Activated CD8-positive, alpha-beta memory T cell treated with anti-CD3 and anti-CD28 coated beads for 24 hours (primary cell): ENCODE results near the gene CCR5AS.
A peak's percentile ranks its signal among the peaks of the same experiment; 100 is the strongest.

Experiments
- DNase-seq: peaks from one replicate; pipeline ENCODE4 v3.0.0-alpha.2; 2020

CCR5AS gene

DNA sequence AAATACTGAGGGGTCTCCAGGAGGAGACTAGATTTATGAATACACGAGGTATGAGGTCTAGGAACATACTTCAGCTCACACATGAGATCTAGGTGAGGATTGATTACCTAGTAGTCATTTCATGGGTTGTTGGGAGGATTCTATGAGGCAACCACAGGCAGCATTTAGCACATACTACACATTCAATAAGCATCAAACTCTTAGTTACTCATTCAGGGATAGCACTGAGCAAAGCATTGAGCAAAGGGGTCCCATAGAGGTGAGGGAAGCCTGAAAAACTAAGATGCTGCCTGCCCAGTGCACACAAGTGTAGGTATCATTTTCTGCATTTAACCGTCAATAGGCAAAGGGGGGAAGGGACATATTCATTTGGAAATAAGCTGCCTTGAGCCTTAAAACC lies 31.6 kb downstream of the CCR5AS start:
- no peak for DNase-seq

DNA sequence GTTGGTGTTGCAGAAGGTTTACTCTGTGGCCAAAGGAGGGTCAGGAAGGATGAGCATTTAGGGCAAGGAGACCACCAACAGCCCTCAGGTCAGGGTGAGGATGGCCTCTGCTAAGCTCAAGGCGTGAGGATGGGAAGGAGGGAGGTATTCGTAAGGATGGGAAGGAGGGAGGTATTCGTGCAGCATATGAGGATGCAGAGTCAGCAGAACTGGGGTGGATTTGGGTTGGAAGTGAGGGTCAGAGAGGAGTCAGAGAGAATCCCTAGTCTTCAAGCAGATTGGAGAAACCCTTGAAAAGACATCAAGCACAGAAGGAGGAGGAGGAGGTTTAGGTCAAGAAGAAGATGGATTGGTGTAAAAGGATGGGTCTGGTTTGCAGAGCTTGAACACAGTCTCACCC lies 32.1 kb downstream of the CCR5AS start:
- no peak for DNase-seq

DNA sequence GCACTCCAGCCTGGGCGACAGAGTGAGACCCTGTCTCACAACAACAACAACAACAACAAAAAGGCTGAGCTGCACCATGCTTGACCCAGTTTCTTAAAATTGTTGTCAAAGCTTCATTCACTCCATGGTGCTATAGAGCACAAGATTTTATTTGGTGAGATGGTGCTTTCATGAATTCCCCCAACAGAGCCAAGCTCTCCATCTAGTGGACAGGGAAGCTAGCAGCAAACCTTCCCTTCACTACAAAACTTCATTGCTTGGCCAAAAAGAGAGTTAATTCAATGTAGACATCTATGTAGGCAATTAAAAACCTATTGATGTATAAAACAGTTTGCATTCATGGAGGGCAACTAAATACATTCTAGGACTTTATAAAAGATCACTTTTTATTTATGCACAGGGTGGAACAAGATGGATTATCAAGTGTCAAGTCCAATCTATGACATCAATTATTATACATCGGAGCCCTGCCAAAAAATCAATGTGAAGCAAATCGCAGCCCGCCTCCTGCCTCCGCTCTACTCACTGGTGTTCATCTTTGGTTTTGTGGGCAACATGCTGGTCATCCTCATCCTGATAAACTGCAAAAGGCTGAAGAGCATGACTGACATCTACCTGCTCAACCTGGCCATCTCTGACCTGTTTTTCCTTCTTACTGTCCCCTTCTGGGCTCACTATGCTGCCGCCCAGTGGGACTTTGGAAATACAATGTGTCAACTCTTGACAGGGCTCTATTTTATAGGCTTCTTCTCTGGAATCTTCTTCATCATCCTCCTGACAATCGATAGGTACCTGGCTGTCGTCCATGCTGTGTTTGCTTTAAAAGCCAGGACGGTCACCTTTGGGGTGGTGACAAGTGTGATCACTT lies 34.1 kb downstream of the CCR5AS start:
- peak; percentile 32 for DNase-seq

DNA sequence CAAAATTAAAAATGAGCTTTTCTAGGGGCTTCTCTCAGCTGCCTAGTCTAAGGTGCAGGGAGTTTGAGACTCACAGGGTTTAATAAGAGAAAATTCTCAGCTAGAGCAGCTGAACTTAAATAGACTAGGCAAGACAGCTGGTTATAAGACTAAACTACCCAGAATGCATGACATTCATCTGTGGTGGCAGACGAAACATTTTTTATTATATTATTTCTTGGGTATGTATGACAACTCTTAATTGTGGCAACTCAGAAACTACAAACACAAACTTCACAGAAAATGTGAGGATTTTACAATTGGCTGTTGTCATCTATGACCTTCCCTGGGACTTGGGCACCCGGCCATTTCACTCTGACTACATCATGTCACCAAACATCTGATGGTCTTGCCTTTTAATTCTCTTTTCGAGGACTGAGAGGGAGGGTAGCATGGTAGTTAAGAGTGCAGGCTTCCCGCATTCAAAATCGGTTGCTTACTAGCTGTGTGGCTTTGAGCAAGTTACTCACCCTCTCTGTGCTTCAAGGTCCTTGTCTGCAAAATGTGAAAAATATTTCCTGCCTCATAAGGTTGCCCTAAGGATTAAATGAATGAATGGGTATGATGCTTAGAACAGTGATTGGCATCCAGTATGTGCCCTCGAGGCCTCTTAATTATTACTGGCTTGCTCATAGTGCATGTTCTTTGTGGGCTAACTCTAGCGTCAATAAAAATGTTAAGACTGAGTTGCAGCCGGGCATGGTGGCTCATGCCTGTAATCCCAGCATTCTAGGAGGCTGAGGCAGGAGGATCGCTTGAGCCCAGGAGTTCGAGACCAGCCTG lies 35.1 kb downstream of the CCR5AS start:
- peak; percentile 58 for DNase-seq

DNA sequence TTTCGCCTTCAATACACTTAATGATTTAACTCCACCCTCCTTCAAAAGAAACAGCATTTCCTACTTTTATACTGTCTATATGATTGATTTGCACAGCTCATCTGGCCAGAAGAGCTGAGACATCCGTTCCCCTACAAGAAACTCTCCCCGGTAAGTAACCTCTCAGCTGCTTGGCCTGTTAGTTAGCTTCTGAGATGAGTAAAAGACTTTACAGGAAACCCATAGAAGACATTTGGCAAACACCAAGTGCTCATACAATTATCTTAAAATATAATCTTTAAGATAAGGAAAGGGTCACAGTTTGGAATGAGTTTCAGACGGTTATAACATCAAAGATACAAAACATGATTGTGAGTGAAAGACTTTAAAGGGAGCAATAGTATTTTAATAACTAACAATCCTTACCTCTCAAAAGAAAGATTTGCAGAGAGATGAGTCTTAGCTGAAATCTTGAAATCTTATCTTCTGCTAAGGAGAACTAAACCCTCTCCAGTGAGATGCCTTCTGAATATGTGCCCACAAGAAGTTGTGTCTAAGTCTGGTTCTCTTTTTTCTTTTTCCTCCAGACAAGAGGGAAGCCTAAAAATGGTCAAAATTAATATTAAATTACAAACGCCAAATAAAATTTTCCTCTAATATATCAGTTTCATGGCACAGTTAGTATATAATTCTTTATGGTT lies 35.9 kb downstream of the CCR5AS start, which contains the start of gene CCR5:
TSS of gene CCR5 (plus strand) at position 108 of the 680 bp plus-strand sequence. CDS start 1,957 bp downstream, outside the sequence.
- peak; percentile 47 for DNase-seq

DNA sequence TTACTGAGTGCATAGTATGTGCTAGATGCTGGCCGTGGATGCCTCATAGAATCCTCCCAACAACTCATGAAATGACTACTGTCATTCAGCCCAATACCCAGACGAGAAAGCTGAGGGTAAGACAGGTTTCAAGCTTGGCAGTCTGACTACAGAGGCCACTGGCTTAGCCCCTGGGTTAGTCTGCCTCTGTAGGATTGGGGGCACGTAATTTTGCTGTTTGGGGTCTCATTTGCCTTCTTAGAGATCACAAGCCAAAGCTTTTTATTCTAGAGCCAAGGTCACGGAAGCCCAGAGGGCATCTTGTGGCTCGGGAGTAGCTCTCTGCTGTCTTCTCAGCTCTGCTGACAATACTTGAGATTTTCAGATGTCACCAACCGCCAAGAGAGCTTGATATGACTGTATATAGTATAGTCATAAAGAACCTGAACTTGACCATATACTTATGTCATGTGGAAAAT lies 37.2 kb downstream of the CCR5AS start:
- DNase-seq = peak; percentile 82

DNA sequence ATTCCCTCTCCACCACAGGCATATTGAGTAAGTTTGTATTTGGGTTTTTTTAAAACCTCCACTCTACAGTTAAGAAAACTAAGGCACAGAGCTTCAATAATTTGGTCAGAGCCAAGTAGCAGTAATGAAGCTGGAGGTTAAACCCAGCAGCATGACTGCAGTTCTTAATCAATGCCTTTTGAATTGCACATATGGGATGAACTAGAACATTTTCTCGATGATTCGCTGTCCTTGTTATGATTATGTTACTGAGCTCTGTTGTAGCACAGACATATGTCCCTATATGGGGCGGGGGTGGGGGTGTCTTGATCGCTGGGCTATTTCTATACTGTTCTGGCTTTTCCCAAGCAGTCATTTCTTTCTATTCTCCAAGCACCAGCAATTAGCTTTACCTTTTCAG lies 37.7 kb downstream of the CCR5AS start:
- DNase-seq = peak; percentile 40

DNA sequence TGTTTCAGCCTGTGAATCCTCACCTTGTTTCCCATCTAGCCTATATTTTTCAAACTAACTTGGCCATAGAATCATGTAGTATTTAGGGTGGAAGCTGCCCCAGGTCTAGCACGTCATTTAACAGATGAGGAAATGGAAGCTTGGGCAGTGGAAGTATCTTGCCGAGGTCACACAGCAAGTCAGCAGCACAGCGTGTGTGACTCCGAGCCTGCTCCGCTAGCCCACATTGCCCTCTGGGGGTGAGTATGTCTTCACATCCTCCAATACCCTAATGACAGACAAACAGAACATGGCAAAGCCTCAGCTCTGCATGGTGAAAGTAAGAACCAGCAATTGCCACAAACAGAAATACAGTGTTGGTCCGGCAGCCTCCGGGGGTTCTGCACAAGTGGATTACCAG lies 38.3 kb downstream of the CCR5AS start:
- peak; percentile 79 for DNase-seq

DNA sequence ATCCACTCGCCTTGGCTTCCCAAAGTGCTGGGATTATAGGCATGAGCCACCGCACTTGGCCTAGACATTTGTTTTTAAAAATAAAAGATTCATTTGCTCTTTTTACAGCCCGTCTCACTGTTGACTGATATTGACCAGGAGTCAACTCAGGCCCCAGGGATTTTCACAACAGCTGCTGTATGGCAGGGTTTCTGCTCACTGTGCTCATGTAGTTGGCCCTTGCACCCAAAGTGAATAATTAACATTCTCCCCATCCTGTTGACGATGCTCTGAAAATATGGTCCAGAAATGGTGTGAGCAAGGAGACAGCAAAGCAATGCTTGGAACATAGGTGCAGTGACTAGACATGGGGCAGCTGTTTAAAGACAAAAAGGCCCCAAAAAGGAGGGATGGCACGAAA lies 39.1 kb downstream of the CCR5AS start:
- no peak for DNase-seq

DNA sequence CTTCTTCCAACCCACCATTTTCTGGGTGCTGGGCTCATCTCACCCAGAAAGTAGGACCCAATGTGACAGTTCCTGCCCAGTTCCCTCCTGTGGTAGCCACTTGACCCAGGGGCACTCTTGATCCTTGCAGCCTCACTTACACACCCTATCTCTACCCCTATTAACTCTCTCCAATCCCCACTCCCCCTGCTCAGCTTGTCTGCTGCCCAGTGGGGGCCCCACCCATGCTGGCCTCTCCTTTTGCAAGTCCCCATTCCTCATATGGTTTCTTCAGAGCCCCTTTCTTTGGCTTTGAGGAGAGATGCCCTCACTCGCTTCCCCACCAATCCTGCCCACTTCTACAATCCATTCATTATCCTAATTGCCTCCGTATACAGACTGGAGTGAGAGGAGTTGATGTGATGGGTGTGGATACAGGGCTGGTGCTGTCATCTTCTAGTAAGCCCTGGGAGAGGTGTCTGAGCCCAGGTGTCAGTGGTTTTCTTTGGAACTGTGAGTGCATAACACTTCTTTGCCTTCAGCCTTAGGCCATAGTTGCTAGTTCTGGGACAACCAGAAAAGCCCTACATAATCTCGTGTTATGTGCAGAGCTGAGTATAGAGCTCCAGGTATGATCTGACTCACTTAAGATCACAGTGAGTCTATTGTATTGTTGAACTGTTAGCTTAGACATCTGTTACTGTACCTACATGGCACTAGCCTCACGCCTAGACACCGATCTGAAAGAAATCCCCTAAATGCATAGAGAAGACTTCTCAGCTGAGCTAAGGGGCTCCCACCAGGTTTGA lies 40.9 kb downstream of the CCR5AS start:
- DNase-seq = no peak

DNA sequence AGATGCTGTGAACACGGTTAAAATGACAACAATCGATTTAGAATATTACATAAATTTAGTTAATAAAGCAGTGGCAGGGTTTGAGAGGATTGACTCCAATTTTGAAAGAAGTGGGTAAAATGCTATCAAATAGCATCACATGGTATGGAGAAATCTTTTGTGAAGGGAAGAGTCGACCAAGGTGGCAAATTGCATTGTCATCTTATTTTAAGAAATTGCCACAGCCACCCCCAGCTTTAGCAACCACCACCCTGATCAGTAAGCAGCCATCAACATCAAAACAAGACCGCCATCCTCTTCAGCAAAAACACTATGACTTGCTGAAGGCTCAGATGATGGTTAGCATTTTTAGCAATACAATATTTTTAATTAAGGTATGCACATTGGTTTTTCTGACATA lies 41.8 kb downstream of the CCR5AS start:
- no peak for DNase-seq

DNA sequence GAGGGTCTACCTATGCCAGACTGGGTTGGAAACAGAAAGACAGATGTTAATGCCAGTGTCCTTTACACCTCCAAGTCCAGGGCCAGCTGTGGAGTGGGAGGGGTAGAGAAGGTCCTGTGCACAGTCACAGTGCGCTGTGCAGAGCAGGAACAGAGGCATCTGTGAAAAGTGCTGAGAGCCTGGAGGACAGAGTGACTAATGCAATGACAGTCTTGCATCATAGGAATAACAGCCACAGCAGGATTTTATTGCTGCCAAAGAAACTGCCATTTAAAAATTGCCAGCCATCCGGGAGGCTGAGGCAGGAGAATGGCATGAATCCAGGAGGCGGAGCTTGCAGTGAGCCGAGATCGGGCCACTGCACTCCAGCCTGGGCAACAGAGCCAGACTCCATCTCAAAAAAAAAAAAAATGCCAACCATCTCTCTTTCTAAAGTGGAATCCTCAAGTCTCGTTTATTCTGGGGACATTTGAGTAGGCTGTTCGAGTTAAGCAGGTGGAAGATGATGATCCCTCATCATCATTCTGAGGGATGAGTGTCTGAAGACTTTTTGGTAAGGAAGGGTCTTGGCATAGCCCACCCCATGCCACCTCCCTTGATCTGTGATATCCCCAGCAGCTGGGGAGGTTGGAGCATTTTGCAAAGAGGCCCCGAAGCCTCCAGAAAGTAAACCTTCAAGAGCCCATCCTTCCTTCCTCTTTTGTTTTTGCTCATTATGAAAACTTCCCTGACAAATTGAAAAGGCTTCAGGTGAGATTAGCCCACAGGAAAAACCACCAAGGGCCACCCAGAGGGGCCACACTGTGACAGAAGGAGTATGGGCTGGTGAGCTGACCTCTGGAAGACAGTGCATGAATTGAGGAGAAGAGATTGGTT lies 45.2 kb downstream of the CCR5AS start:
- no peak for DNase-seq

DNA sequence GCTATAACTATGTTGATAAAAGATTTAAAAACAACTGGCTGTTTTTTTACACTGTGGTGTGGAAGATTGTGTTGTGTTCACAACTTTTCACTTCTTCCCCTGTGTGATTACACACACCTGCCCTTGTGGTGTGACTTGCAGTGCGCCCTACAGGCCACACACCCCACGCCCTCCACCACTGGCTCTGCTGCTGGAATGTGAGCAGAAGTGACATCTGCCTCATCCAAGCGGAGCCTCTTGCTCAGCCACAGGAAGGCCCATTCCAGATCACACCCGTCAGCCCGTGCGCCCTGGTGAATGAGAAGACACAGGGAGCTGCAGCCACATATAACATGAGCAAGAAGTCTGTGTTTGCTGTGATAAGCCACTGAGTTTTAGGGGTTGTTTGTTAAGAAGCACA lies 46.0 kb downstream of the CCR5AS start:
- no peak for DNase-seq

DNA sequence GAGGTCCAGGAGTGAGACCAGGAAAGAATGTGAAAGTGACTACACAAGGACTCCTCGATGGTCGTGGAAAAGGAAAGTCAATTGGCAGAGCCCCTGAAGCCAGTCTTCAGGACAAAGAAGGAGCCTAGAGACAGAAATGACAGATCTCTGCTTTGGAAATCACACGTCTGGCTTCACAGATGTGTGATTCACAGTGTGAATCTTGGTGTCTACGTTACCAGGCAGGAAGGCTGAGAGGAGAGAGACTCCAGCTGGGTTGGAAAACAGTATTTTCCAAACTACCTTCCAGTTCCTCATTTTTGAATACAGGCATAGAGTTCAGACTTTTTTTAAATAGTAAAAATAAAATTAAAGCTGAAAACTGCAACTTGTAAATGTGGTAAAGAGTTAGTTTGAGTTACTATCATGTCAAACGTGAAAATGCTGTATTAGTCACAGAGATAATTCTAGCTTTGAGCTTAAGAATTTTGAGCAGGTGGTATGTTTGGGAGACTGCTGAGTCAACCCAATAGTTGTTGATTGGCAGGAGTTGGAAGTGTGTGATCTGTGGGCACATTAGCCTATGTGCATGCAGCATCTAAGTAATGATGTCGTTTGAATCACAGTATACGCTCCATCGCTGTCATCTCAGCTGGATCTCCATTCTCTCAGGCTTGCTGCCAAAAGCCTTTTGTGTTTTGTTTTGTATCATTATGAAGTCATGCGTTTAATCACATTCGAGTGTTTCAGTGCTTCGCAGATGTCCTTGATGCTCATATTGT lies 47.0 kb downstream of the CCR5AS start:
- DNase-seq = no peak

DNA sequence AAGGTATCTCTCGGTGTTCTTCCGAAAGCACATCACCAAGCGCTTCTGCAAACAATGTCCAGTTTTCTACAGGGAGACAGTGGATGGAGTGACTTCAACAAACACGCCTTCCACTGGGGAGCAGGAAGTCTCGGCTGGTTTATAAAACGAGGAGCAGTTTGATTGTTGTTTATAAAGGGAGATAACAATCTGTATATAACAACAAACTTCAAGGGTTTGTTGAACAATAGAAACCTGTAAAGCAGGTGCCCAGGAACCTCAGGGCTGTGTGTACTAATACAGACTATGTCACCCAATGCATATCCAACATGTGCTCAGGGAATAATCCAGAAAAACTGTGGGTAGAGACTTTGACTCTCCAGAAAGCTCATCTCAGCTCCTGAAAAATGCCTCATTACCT lies 48.4 kb downstream of the CCR5AS start:
- DNase-seq = no peak

DNA sequence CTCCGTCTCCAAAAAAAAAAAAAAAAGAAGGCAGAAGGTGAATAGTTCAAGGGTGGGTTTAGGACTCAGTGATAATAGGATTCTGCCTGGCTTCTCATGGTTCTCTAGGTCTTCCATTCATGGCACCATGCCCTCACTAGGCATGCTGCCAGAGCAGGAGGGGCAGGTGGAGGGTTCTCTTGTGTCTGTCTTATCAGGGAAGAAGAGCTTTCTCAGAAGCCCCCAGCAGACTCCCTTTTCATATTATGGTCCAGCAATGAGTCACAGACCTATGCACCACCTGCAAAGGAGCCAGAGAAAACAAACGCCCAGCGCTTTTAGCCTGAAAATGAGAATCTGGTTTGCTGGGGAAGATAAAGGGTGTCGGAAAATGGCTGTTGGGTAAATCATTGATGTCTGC lies 50.0 kb downstream of the CCR5AS start:
- no peak for DNase-seq

DNA sequence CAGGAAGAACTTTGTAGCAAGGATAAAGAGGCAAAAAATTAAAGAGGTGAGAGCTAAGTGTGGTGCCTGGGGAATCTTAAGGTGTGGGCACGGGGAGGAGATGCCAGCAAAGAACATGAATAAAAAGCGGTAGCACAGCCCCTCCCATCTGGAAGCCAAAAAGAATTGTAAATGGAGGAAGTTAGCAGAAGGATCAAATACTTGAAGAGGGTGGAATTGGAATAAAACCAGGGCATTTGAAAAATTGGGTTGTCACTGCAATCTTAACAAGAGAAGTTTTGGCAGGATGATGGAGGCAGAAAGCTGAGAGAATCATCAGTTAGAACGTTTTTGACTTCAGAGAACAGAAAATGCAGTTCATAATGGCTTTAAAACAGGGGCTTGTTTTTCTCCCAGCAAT lies 50.6 kb downstream of the CCR5AS start:
- no peak for DNase-seq

DNA sequence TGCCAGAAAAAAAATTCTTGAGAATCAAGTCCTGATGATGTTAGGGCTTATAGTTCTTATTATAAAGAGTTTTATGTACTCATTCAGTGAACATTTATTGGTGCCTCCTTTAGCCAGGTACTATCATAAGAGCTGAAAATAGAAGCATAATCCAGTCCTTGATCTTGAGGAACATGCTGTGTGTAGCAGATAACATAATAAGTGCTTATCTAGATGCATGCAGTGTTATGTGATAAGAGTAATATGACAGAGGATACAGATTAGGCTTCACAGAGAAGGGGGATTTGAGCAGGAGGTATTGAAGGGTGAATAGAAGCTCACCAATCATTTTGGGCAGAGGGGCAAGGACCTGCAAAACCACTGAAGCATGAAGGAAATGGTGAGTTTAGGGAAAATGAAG lies 51.9 kb downstream of the CCR5AS start:
- no peak for DNase-seq

DNA sequence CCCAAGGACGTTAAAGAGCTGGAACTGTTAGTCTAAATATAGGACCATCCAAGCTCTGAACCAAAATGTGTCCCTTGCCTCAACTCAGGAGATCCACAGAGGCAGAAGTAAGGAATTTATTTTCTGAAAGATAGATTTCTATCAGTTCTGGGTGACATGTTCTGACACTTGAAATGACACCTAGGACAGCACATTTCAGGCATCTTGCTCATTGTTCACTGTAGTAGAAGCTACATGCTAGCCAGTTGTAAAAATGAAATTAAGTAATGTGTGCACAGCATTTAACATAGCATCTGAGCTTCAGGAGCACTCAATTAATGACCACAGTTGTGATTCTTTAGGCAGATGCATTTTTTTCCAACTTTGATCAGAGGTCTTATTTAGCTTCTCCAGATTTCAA lies 52.4 kb downstream of the CCR5AS start:
- no peak for DNase-seq

DNA sequence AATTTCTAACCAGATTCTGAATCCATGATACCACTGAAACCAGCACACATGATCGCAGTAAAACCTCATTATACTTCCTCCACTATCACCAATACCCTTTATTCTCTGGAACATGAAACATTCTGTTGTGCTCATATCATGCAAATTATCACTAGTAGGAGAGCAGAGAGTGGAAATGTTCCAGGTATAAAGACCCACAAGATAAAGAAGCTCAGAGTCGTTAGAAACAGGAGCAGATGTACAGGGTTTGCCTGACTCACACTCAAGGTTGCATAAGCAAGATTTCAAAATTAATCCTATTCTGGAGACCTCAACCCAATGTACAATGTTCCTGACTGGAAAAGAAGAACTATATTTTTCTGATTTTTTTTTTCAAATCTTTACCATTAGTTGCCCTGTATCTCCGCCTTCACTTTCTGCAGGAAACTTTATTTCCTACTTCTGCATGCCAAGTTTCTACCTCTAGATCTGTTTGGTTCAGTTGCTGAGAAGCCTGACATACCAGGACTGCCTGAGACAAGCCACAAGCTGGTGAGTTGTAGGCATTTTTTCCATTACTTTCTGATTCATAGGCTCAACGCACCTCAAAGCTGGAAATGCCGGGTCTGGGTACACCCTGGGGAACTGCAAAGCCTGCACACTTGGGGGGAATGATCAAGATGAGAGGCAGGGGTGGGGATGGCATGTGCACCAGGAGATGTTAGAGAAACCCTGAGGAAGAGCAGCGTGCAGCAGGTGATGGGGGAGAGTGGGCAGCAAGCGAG lies 53.0 kb downstream of the CCR5AS start, which contains the start of gene CCR2:
TSS of gene CCR2 (plus strand) at position 465 of the 764 bp plus-strand sequence. CDS start 3,417 bp downstream, outside the sequence.
- no peak for DNase-seq
